Measurements from ENCODE around the gene SEC61A1.

Gene SEC61A1

DNA sequence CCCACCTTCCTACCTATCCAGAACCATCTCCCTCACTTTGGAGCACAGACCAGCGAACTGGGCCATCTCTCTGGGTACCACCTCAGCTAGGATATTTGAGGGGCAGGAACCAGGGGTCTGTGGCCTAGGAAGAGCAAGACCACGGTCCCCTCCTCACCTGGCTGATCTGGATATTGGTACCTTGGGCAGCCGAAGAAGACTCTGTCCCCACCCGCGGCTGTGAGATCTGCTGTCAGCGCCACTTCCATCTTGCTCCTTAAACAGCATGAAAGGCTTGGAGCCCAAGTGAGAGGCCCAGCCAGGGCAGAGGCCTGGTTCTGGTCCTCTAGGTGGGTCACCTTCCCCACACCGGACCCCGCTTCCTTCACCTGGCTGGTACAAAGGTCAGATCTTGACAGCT is 26.6 kb downstream of the SEC61A1 start:
- POLR2A ChIA-PET (ENCODE audit: low non-redundant PET), result no interaction called here
- H3K27ac ChIP-seq, result peak overlapping the region; percentile 25; the same call in 1 of the 2 replicates
- TF ChIP-seq, protein P1, sequence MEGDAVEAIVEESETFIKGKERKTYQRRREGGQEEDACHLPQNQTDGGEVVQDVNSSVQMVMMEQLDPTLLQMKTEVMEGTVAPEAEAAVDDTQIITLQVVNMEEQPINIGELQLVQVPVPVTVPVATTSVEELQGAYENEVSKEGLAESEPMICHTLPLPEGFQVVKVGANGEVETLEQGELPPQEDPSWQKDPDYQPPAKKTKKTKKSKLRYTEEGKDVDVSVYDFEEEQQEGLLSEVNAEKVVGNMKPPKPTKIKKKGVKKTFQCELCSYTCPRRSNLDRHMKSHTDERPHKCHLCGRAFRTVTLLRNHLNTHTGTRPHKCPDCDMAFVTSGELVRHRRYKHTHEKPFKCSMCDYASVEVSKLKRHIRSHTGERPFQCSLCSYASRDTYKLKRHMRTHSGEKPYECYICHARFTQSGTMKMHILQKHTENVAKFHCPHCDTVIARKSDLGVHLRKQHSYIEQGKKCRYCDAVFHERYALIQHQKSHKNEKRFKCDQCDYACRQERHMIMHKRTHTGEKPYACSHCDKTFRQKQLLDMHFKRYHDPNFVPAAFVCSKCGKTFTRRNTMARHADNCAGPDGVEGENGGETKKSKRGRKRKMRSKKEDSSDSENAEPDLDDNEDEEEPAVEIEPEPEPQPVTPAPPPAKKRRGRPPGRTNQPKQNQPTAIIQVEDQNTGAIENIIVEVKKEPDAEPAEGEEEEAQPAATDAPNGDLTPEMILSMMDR (conservative IDR thresholded peaks at IDR 0.05; ENCODE audit: low read depth), result no peak
- CTCF ChIA-PET, result interaction anchor here (0.6 kb wide), 1 partner anchor 11 kb away, joined by 3 read pairs; no protein-coding TSS in a partner anchor
- no peak for DNase-seq (ENCODE audit: low spot score)

DNA sequence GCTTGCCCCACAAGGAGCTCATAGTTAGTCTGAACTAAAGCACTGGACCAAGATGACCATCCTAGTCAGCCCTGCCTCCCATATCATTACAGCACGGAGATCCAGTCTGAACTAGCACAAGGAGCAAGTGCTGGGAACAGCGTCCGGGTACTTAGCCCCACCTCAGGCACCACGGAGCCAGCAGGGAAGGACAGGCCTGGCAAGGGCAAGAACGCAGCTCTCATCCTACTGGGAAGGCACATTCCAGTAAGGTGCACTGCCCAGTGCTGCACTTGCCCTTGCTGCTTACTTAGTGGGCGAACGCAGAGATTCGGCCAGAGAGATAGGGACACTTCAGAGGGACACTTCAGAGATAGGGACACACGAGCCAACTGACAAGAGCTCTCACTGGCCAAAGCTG is 27.6 kb downstream of the SEC61A1 start:
- CTCF ChIA-PET, result no interaction called here
- POLR2A ChIA-PET (ENCODE audit: low non-redundant PET), result no interaction called here
- DNase-seq (ENCODE audit: low spot score), result no peak
- TF ChIP-seq, protein P1 (conservative IDR thresholded peaks at IDR 0.05; ENCODE audit: low read depth), result no peak
- H3K27ac ChIP-seq, result no peak overlapping the region

DNA sequence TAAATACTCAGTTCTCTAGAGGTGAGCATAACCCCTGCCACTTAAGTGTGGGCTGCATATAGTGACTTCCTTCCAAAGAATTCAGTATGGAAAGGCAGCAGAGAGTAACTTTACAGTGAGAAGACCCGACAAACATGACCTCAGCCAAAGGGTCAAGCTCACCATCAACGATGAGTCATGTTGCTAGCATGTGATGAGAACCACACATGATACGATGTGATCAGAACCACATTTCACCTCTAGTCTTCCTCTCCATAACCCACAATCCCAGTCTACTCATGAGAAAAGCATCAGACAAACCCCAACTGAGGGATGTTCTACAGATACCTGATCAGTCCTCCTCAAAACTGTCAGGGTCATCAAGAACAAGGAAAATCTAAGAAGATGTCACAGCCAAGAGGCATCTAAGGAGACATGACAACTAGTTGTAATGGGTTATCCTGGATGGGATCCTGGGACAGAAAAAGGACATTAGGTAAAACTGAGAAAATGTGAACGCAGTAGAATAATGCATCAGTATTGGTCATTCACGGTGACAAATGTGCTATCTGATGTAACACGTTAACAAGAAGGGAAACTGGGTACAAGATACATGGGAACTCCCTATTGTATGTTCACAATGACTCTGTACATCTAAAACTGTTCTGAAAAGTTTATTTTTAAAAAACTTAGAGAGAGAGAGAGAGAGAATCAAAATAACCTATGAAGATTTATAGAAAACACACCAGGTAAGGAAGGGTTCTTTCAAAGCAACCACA is 28.3 kb downstream of the SEC61A1 start:
- no peak overlapping the region; the same call in 1 of the 2 replicates for H3K27ac ChIP-seq
- DNase-seq (ENCODE audit: low spot score), result peak; percentile 34
- TF ChIP-seq, protein P1 (conservative IDR thresholded peaks at IDR 0.05; ENCODE audit: low read depth), result no peak
- POLR2A ChIA-PET (ENCODE audit: low non-redundant PET), result no interaction called here
- CTCF ChIA-PET, result no interaction called here

DNA sequence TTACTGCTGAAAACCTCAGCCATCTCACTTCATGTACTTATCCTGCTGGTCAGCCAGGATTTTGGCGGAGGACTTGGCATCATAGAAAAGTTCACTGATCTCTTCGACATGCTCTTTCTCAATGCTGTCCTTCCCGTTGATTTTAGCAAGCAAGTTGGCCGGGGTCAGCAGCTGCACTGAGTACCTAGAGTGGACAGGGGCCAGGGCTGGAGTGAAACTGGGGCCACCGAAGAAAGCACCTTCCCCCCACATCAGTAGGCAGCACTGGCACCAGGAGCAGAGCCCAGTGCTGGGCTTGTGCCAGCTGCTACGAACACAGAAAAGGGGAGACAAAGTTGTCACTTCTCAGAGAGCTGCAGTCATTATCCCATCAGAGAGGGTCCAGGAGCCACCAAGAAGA is 29.0 kb downstream of the SEC61A1 start:
- POLR2A ChIA-PET (ENCODE audit: low non-redundant PET), result no interaction called here

DNA sequence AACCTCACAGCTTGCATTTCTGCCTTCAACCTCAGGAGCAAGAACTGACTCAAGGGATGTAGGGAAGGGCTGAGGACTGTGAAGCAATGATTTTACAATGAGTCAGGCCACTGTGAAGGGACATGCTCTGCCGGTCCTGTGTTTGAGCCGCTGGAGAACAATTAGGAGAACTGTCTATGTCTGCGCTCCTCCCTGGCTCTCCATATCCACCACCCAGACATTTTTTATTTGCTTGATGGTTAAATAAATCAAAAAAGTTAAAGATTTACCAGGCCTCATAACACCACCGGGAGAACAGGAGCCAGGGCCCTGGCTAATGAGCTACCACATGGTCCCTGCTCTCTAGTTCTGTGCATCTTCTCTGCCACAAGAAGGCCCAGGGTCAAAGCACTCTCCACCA is 29.6 kb downstream of the SEC61A1 start:
- no peak for DNase-seq (ENCODE audit: low spot score)
- CTCF ChIA-PET, result interaction anchor here (0.6 to 1.0 kb wide), 3 partner anchors 13 to 90 kb away, joined by 3 to 5 read pairs (median 5); no protein-coding TSS in a partner anchor
- TF ChIP-seq, protein P1 (conservative IDR thresholded peaks at IDR 0.05; ENCODE audit: low read depth), result no peak
- H3K27ac ChIP-seq, result 0 out of 2 replicates have a peak overlapping the region, but pooled peaks have one; percentile 4
- POLR2A ChIA-PET (ENCODE audit: low non-redundant PET), result no interaction called here

More for the DNA sequence above, 29.0 kb downstream of the SEC61A1 start:
- DNase-seq (ENCODE audit: low spot score), result no peak
- CTCF ChIA-PET, result interaction anchor here (1.0 kb wide), 1 partner anchor 14 kb away, joined by 5 read pairs; no protein-coding TSS in a partner anchor
- peak overlapping the region; percentile 23 for H3K27ac ChIP-seq
- TF ChIP-seq, protein P1 (conservative IDR thresholded peaks at IDR 0.05; ENCODE audit: low read depth), result no peak

DNA sequence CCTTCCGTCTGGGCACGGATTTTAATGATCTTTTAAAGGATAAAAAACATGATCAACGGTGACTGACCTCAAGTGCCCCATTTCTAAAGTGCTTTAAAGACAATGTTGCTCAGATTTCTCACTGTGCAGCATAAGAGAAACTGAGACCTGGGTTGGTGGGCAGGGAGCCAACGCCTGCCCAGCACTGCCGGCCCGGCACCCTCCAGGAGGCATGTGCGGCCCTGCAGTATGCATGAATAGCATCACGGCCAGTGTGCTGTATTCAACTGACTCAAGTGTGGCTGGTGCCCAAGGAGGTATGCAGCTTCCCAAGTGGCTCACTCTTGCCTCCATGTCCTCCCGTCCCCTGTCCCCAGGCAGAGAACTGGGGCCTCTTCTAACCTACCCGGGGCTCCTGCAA is 30.3 kb downstream of the SEC61A1 start:
- ChIA-PET POLR2A (ENCODE audit: low non-redundant PET) (no interaction called here), CTCF (interaction anchor here (0.8 kb wide), 1 partner anchor 20 kb away, joined by 5 read pairs; no protein-coding TSS in a partner anchor)
- H3K27ac ChIP-seq, result 0 out of 2 replicates have a peak overlapping the region, but pooled peaks have one; percentile 4
- no peak for DNase-seq (ENCODE audit: low spot score)
- TF ChIP-seq, protein P1 (conservative IDR thresholded peaks at IDR 0.05; ENCODE audit: low read depth), result no peak
